ENCODE data around the gene NPLOC4. TPM values are rescaled to one million over a fixed set of nuclear protein-coding genes. Genes with fewer than 3 reads are reported as not detected.

NPLOC4 gene
- total and polyA plus RNA-seq, 9 of the 15 experiments (the other 6 are each of a cell fraction or from before 2014, with no cell fraction given): 1.5 to 116 (median 64.5) TPM

DNA sequence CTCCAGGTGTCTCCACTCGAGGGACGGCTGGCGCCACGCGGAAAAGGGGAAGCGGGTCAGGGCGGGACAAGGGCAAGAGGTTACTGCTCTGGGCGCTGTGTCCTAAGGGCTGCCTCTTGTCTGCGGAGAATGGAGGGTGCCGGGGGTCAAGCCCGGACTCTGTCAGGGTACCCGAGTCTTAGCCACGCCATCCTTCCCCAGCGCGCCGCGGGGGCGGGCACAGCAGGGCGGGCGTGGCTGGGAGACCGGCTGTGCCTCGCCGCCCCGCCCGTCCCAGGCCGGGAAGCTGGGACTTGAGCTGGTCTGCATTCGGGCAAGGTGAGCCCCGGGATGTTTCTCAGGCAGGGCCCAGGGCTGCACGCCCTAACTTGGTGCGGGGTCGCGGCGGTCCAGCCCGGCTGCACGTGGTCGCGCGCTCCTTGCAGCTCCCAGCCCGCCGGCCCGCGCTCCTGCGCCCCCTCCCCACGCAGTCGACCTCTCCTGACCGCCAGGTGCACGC is 118.1 kb downstream of the NPLOC4 start (continued):
- TF ChIP-seq, protein P1, sequence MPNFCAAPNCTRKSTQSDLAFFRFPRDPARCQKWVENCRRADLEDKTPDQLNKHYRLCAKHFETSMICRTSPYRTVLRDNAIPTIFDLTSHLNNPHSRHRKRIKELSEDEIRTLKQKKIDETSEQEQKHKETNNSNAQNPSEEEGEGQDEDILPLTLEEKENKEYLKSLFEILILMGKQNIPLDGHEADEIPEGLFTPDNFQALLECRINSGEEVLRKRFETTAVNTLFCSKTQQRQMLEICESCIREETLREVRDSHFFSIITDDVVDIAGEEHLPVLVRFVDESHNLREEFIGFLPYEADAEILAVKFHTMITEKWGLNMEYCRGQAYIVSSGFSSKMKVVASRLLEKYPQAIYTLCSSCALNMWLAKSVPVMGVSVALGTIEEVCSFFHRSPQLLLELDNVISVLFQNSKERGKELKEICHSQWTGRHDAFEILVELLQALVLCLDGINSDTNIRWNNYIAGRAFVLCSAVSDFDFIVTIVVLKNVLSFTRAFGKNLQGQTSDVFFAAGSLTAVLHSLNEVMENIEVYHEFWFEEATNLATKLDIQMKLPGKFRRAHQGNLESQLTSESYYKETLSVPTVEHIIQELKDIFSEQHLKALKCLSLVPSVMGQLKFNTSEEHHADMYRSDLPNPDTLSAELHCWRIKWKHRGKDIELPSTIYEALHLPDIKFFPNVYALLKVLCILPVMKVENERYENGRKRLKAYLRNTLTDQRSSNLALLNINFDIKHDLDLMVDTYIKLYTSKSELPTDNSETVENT (CRISPR knock-in tag; IDR thresholded peaks at IDR 0.05): no peak
- TF ChIP-seq, protein P2, sequence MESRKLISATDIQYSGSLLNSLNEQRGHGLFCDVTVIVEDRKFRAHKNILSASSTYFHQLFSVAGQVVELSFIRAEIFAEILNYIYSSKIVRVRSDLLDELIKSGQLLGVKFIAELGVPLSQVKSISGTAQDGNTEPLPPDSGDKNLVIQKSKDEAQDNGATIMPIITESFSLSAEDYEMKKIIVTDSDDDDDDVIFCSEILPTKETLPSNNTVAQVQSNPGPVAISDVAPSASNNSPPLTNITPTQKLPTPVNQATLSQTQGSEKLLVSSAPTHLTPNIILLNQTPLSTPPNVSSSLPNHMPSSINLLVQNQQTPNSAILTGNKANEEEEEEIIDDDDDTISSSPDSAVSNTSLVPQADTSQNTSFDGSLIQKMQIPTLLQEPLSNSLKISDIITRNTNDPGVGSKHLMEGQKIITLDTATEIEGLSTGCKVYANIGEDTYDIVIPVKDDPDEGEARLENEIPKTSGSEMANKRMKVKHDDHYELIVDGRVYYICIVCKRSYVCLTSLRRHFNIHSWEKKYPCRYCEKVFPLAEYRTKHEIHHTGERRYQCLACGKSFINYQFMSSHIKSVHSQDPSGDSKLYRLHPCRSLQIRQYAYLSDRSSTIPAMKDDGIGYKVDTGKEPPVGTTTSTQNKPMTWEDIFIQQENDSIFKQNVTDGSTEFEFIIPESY (CRISPR knock-in tag; IDR thresholded peaks at IDR 0.05): no peak
- TF ChIP-seq PHB2 (IDR thresholded peaks at IDR 0.05; ENCODE audit: low read depth) (no peak), ZKSCAN1 (IDR thresholded peaks at IDR 0.05; ENCODE audit: low read depth, low read length) (no peak), CBX3 (IDR thresholded peaks at IDR 0.05; ENCODE audit: borderline replicate concordance in 1 of 2, low read length in 2 of 2) (no peak), NFIC (IDR thresholded peaks at IDR 0.05) (no peak), FIP1L1 (IDR thresholded peaks at IDR 0.05; ENCODE audit: low read depth, low read length, poor library complexity, severe bottlenecking) (no peak), ZNF121 (CRISPR knock-in tag; conservative IDR thresholded peaks at IDR 0.05) (no peak), BCOR (IDR thresholded peaks at IDR 0.05) (no peak), ZNF75A (CRISPR knock-in tag; IDR thresholded peaks at IDR 0.05) (no peak), ZNF232 (CRISPR knock-in tag; IDR thresholded peaks at IDR 0.05) (no peak), SAP30 (IDR thresholded peaks at IDR 0.05; ENCODE audit: borderline replicate concordance, insufficient read depth, low read depth, low read length, poor library complexity, severe bottlenecking) (peak; percentile 35)
- TF ChIP-seq, protein P3, sequence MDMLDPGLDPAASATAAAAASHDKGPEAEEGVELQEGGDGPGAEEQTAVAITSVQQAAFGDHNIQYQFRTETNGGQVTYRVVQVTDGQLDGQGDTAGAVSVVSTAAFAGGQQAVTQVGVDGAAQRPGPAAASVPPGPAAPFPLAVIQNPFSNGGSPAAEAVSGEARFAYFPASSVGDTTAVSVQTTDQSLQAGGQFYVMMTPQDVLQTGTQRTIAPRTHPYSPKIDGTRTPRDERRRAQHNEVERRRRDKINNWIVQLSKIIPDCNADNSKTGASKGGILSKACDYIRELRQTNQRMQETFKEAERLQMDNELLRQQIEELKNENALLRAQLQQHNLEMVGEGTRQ (CRISPR knock-in tag; IDR thresholded peaks at IDR 0.05): no peak
- TF ChIP-seq, protein P4, sequence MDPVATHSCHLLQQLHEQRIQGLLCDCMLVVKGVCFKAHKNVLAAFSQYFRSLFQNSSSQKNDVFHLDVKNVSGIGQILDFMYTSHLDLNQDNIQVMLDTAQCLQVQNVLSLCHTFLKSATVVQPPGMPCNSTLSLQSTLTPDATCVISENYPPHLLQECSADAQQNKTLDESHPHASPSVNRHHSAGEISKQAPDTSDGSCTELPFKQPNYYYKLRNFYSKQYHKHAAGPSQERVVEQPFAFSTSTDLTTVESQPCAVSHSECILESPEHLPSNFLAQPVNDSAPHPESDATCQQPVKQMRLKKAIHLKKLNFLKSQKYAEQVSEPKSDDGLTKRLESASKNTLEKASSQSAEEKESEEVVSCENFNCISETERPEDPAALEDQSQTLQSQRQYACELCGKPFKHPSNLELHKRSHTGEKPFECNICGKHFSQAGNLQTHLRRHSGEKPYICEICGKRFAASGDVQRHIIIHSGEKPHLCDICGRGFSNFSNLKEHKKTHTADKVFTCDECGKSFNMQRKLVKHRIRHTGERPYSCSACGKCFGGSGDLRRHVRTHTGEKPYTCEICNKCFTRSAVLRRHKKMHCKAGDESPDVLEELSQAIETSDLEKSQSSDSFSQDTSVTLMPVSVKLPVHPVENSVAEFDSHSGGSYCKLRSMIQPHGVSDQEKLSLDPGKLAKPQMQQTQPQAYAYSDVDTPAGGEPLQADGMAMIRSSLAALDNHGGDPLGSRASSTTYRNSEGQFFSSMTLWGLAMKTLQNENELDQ (CRISPR knock-in tag; IDR thresholded peaks at IDR 0.05; ENCODE audit: borderline replicate concordance): no peak
- TF ChIP-seq, protein P5, sequence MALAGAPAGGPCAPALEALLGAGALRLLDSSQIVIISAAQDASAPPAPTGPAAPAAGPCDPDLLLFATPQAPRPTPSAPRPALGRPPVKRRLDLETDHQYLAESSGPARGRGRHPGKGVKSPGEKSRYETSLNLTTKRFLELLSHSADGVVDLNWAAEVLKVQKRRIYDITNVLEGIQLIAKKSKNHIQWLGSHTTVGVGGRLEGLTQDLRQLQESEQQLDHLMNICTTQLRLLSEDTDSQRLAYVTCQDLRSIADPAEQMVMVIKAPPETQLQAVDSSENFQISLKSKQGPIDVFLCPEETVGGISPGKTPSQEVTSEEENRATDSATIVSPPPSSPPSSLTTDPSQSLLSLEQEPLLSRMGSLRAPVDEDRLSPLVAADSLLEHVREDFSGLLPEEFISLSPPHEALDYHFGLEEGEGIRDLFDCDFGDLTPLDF (CRISPR knock-in tag; IDR thresholded peaks at IDR 0.05): no peak

All from K562 (cell line).